ENCODE measurements around the gene CRB2.

GRCh38 chr9:123322273-123323195, 33.5 kb upstream of the CRB2 start:
- no peak for TF ChIP-seq POLR2A (IDR thresholded peaks at IDR 0.05)
- no peak for TF ChIP-seq CTCF (IDR thresholded peaks at IDR 0.05)

All from body of pancreas (tissue), 4 donors.